Right cardiac atrium (tissue), 5 donors: Measurements from ENCODE around the gene PWWP2B. TPM values are rescaled to one million over a fixed set of nuclear protein-coding genes. Genes with fewer than 3 reads are reported as not detected.

ENCODE experiments used
- ATAC-seq, 2 donors: fragments of 200-7000 bp; cut with Tn5 transposase; one replicate each; pipeline versions ENCODE4 v1.8.0 to v1.9.1; 2020; ENCODE audit warnings: moderate library complexity in 2 of 2, mild to moderate bottlenecking in 1 of 2
- DNase-seq, 3 donors: peaks; one replicate each; pipeline ENCODE4 v3.0.0-alpha.2; 2020
- H3K27ac ChIP-seq: one replicate; pipeline ENCODE4 v1.5.1; 2013; ENCODE audit warnings: mild to moderate bottlenecking, low read length, control low read depth, moderate library complexity
- H3K27me3 ChIP-seq: one replicate; pipeline ENCODE4 v1.6.1; 2013; ENCODE audit not compliant: control insufficient read depth, insufficient read depth
- H3K4me1 ChIP-seq: one replicate; pipeline ENCODE4 v1.6.1; 2013; ENCODE audit warnings: low read length; ENCODE audit not compliant: control insufficient read depth, insufficient read depth
- H3K4me3 ChIP-seq: one replicate; pipeline ENCODE4 v1.5.1; 2013; ENCODE audit warnings: low read length, control low read depth
- H3K9me3 ChIP-seq: one replicate; pipeline ENCODE4 v1.6.1; 2013; ENCODE audit warnings: low read length; ENCODE audit not compliant: control insufficient read depth
- WGBS: extraction: QIAGEN DNeasy Blood & Tissue Kit; methylation state at CpG from one replicate; pipeline ENCODE4 v1.1.7; 2013; 5-methylcytosine and 5-hydroxymethylcytosine counted together
- intact Hi-C, 4 donors: fragments of 100-400 bp; cut with DNase I; formaldehyde crosslinking; loops; one replicate each; pipeline versions ENCODE4 v1.11.0 to v1.14.0; 2022 to 2023
- polyA plus RNA-seq: library from polyadenylated mRNA; stranded (reverse); fragments of 200-250 nt; gene quantifications from one replicate; pipeline ENCODE4 v1.2.3, GENCODE V29; 2013
- total RNA-seq, 4 donors: library from RNA; stranded (reverse); fragmentation: NEBNext Ultra II Directional; extraction: Animal tissue kit (Norgen Biotek cat#: 25700); gene quantifications; one replicate each; pipeline ENCODE4 v1.2.1, GENCODE V29; 2021
- donor health status: healthy with polysubstance abuse.
- donor health status: DM: no; HTN: yes; CAD: no.
- donor health status: DM: no; HTN: no; CAD: no.
- donor health status: DM: no; HTN: yes; CAD: no; lungs with severe emphysema.
- donor health status: DM: yes; HTN: yes; CAD: no.

The PWWP2B gene
- total and polyA plus RNA-seq, 5 donors: 7.0 to 10.6 (median 9.1) TPM

- no peak overlapping the region for H3K27ac ChIP-seq
- no peaks in the 10 kb centered on the region for H3K9me3 ChIP-seq
- no peaks in the 10 kb centered on the region for H3K4me1 ChIP-seq
- no peak overlapping the region for H3K4me3 ChIP-seq
- DNase-seq: no peak
- ATAC-seq: peak; percentile 86 to 88
- 72% methylated on average over 14 of the region's 16 CpGs for WGBS
- intact Hi-C loops: no loop called here
- no peaks in the 10 kb centered on the region for H3K27me3 ChIP-seq
Observed at GRCh38 chr10:132363921-132364593, 32.9 kb upstream of the PWWP2B start.

GRCh38 chr10:132364594-132364970, 32.4 kb upstream of the PWWP2B start:
- intact Hi-C loops: no loop called here
- 60% methylated on average over 5 of the region's 14 CpGs for WGBS
- DNase-seq: peak in 2 of 3 donors; percentile 12 to 72
- H3K27me3 ChIP-seq: no peaks in the 10 kb centered on the region
- no peaks in the 10 kb centered on the region for H3K4me1 ChIP-seq
- H3K4me3 ChIP-seq: no peak overlapping the region
- no peaks in the 10 kb centered on the region for H3K9me3 ChIP-seq
- peak; percentile 52 to 74 for ATAC-seq
- H3K27ac ChIP-seq: no peak overlapping the region

DNA sequence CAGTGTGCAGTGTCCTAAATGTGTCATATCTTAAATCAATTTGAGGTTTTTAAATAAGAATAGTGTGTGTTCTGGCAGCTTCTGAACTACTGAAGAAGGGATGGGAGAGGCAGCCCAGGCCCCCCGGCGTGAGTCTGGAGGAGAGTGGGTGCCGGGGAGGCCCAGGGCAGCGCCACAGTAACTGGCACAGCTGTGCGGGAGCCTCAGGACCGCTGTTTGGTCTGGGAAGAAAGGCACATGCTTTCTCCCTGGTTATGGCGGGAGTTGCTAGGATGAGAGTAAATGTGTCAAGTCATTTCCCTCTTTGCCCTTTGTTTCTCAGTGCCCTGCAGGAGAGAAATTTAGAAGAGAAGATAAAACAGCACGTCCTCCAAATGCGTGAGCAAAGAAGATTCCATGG, 31.9 kb upstream of the PWWP2B start:
- Histone ChIP-seq H3K4me1 (no peaks in the 10 kb centered on the region), H3K4me3 (no peak overlapping the region), H3K27ac (no peak overlapping the region), H3K9me3 (no peaks in the 10 kb centered on the region), H3K27me3 (no peaks in the 10 kb centered on the region)
- intact Hi-C loops: no loop called here
- WGBS: 87% methylated on average over 9 of the region's 9 CpGs
- ATAC-seq: no peak
- no peak for DNase-seq

DNA sequence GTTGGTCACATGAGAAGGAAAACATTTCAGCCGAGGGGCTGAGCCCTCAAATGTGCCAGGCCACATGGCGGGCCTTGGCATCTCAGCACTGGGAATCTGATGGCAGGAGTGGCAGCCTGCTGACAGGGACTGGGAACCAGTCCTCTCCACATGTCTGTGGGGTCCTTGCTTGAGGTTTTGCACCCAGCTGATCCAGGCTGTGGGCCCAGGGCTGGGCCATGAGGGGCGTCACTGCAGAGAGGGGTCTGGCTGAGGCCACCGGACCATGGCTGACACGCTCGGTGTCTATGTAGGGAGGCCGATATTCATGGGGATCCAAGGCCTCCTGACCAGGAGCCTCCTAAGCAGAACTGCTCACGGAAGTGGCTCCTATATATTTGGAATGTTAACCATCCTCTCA, 31.0 kb upstream of the PWWP2B start:
- WGBS: 94% methylated on average over 8 of the region's 8 CpGs
- no peaks in the 10 kb centered on the region for H3K4me1 ChIP-seq
- H3K27me3 ChIP-seq: no peaks in the 10 kb centered on the region
- no peaks in the 10 kb centered on the region for H3K9me3 ChIP-seq
- no peak overlapping the region for H3K27ac ChIP-seq
- no peak for ATAC-seq
- no peak overlapping the region for H3K4me3 ChIP-seq
- no peak for DNase-seq
- intact Hi-C loops: no loop called here

DNA sequence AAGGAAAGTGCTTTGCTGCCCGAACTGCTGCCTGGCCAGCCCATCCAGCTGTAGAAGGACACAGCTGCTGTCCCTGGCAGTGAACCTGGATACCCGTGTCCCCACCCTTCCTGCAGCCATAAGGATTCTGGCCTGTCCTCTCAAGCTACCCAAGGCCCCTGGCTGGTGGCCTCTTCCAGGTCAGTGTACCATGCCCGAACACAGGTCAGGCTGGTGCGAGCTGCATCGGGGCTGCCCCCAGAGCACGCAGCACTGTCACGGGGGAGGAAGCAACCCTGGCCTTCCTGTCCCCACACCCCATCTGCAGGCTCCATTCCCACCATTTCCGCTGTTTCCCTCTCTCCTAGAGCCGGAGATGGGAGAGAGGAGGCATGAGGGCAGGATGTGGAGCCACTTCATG, 30.5 kb upstream of the PWWP2B start:
- H3K27ac ChIP-seq: no peak overlapping the region
- DNase-seq: no peak
- ATAC-seq: no peak

DNA sequence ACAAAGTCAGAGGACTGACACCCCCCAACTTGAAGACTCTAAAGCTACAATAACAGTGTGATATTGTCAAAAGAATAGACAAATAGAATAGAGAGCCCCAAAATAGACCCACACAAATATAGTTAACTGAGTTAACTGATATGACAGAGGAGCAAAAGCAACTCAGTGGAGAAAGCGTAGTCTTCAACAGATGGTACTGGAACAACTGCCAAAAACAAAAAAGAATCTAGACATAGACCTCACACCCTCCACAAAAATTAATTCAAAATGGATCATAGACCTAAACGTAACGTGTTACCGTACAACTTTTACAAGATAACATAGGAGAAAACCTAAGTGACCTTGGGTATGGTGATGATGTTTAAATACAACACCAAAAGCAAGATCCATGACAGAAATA, 28.6 kb upstream of the PWWP2B start:
- WGBS: 73% methylated on average over 4 of the region's 4 CpGs
- Histone ChIP-seq H3K4me1 (no peaks in the 10 kb centered on the region), H3K27me3 (no peaks in the 10 kb centered on the region), H3K9me3 (no peaks in the 10 kb centered on the region), H3K27ac (no peak overlapping the region), H3K4me3 (no peak overlapping the region)
- DNase-seq (no peak), ATAC-seq (no peak)
- intact Hi-C loops: no loop called here

More for the DNA sequence above, 30.5 kb upstream of the PWWP2B start:
- no peak overlapping the region for H3K4me3 ChIP-seq
- no peaks in the 10 kb centered on the region for H3K27me3 ChIP-seq
- intact Hi-C loops: no loop called here
- 80% methylated on average over 9 of the region's 9 CpGs for WGBS
- no peaks in the 10 kb centered on the region for H3K9me3 ChIP-seq
- H3K4me1 ChIP-seq: no peaks in the 10 kb centered on the region

- H3K27me3 ChIP-seq: no peaks in the 10 kb centered on the region
- no peaks in the 10 kb centered on the region for H3K9me3 ChIP-seq
- DNase-seq (no peak), ATAC-seq (no peak)
- no peak overlapping the region for H3K4me3 ChIP-seq
- WGBS: 74% methylated on average over 9 of the region's 9 CpGs
- intact Hi-C loops: no loop called here
- no peaks in the 10 kb centered on the region for H3K4me1 ChIP-seq
- no peak overlapping the region for H3K27ac ChIP-seq
Observed at GRCh38 chr10:132368881-132369635, 27.9 kb upstream of the PWWP2B start.

GRCh38 chr10:132369636-132370185, 27.3 kb upstream of the PWWP2B start:
- intact Hi-C loops: no loop called here
- Histone ChIP-seq H3K4me3 (no peak overlapping the region), H3K4me1 (no peaks in the 10 kb centered on the region), H3K27me3 (no peaks in the 10 kb centered on the region), H3K9me3 (no peaks in the 10 kb centered on the region), H3K27ac (no peak overlapping the region)
- no peak for ATAC-seq
- WGBS: 93% methylated on average over 13 of the region's 13 CpGs
- DNase-seq: peak in 1 of 3 donors; percentile 22

GRCh38 chr10:132370426-132371340, 26.3 kb upstream of the PWWP2B start:
- ATAC-seq: no peak
- Histone ChIP-seq H3K27ac (no peak overlapping the region), H3K9me3 (no peaks in the 10 kb centered on the region), H3K27me3 (no peaks in the 10 kb centered on the region), H3K4me1 (no peaks in the 10 kb centered on the region), H3K4me3 (no peak overlapping the region)
- 96% methylated on average over 31 of the region's 31 CpGs for WGBS
- intact Hi-C loops: no loop called here
- peak in 1 of 3 donors; percentile 40 for DNase-seq

DNA sequence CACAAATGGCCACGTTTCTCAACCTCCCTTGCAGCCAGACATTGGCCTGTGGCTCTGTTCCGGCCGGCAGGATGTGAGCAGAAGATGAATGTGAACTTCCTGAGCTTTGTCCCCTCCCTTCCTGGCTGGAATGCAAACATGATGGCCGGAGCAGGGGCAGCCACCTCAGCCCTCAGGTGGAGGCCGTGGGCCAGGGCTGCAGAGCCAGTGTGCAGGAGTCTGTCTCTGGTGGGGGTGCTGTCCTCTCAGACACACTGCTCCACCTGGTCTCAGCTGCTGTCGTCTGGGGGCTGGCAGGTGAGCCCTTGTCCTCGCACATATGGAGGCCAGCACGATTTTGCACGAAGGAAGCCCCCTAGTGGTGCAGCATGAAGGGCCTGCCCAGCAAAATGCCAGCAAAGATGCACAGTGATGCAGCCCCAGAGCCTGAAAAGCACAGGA, 25.3 kb upstream of the PWWP2B start:
- WGBS: 77% methylated on average over 9 of the region's 9 CpGs
- DNase-seq: peak in 1 of 3 donors; percentile 29
- no peaks in the 10 kb centered on the region for H3K4me1 ChIP-seq

More for the DNA sequence above, 25.3 kb upstream of the PWWP2B start:
- Histone ChIP-seq H3K27ac (no peak overlapping the region), H3K9me3 (no peaks in the 10 kb centered on the region), H3K4me3 (no peak overlapping the region), H3K27me3 (no peaks in the 10 kb centered on the region)
- intact Hi-C loops: no loop called here
- no peak for ATAC-seq
